Spleen (tissue), 7 donors: ENCODE measurements around the gene PRPSAP1.

Experiments
- CTCF ChIP-seq, 11 experiments: fragments of 200-600 bp in 7 of 11; fragments of 450-650 bp in 4 of 11; sonication (generic) in 4 of 11; IDR thresholded peaks in 8 of 11; conservative IDR thresholded peaks in 3 of 11; 1 replicate in 7 of 11; 2 replicates in 4 of 11; pipeline versions ENCODE4 v1.4.0 to v1.8.0; 2016 to 2021; ENCODE audit warnings: antibody characterized with exemption in 11 of 11, inconsistent platforms in 4 of 11, mild to moderate bottlenecking in 1 of 11
- POLR2A ChIP-seq, 3 donors: fragments of 450-650 bp; IDR thresholded peaks; one replicate each; pipeline ENCODE4 v1.5.1; 2017; ENCODE audit warnings: antibody characterized with exemption in 3 of 3, mild to moderate bottlenecking in 1 of 3
- donor health status: DM: no; HTN: no; CAD: no; lungs with moderate emphysema.
- donor health status: DM: no; HTN: no; CAD: no.
- donor health status: DM: no; HTN: no; CAD: no.

GRCh38 chr17:76314392-76315227 lies 39.1 kb downstream of the PRPSAP1 start:
- no peak for TF ChIP-seq CTCF (IDR thresholded peaks at IDR 0.05 in 8 of 11, conservative IDR thresholded peaks at IDR 0.05 in 3 of 11)
- no peak for TF ChIP-seq POLR2A (IDR thresholded peaks at IDR 0.05)
